Upper lobe of right lung (tissue), 1 donor: Measurements from ENCODE around the gene FEM1B. TPM values are rescaled to one million over a fixed set of nuclear protein-coding genes. Genes with fewer than 3 reads are reported as not detected.

Source experiments
- ATAC-seq: fragments of 200-7000 bp; cut with Tn5 transposase; one replicate; pipeline ENCODE4 v1.9.1; 2020; ENCODE audit warnings: mild to moderate bottlenecking, moderate library complexity
- DNase-seq: peaks from one replicate; pipeline ENCODE4 v3.0.0-alpha.2; 2020
- H3K27ac ChIP-seq: fragments of 200-600 bp; one replicate; pipeline ENCODE4 v1.8.0; 2022
- H3K27me3 ChIP-seq: fragments of 200-600 bp; one replicate; pipeline ENCODE4 v1.8.0; 2022; ENCODE audit warnings: mild to moderate bottlenecking
- H3K36me3 ChIP-seq: fragments of 200-600 bp; one replicate; pipeline ENCODE4 v1.8.0; 2022
- H3K4me1 ChIP-seq: fragments of 200-600 bp; one replicate; pipeline ENCODE4 v1.8.0; 2022
- H3K4me3 ChIP-seq: fragments of 200-600 bp; one replicate; pipeline ENCODE4 v1.8.0; 2022; ENCODE audit warnings: mild to moderate bottlenecking
- H3K9me3 ChIP-seq: fragments of 200-600 bp; one replicate; pipeline ENCODE4 v1.8.0; 2022
- intact Hi-C: fragments of 100-400 bp; cut with DNase I; formaldehyde crosslinking; loops from one replicate; pipeline ENCODE4 v1.11.0; 2022
- total RNA-seq: library from RNA; stranded (reverse); fragmentation: NEBNext Ultra II Directional; extraction: Animal tissue kit (Norgen Biotek cat#: 25700); gene quantifications from one replicate; pipeline ENCODE4 v1.2.1, GENCODE V29; 2021
- TF ChIP-seq, protein P1 (sequence below): fragments of 200-600 bp; IDR thresholded peaks from one replicate; pipeline ENCODE4 v1.8.0; 2022; ENCODE audit warnings: antibody characterized with exemption
- donor health status: DM: no; HTN: yes; CAD: no; lungs with severe emphysema.

The FEM1B gene
- total RNA-seq, 1 donor from 2014 or later, result 42.3 TPM

DNA sequence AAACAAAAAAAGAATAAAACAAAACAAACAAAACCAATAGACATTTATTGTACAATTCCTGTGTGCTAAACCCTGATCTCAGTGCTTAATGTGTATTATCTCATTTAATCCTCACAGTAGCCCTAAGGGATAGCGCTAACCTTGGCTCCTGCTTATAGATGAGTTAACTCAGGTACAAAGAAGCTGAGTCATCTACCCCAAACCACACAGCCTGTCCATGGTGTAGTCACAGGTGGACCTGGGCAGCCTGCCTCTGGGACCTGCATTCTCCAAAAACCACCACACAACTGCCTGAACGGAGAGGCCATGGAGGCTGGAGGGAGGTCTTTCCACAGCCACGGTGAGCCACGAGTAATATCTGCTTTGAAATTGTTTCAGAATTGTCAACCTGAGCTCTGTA, 42.5 kb upstream of the FEM1B start:
- H3K4me3 ChIP-seq, result no peak overlapping the region
- intact Hi-C loops, result no loop called here
- H3K9me3 ChIP-seq, result no peaks in the 10 kb centered on the region
- no peaks in the 10 kb centered on the region for H3K36me3 ChIP-seq
- no peak for ATAC-seq
- H3K27ac ChIP-seq, result no peak overlapping the region
- H3K4me1 ChIP-seq, result peaks cover 5% of the 10 kb centered on the region
- no peaks in the 10 kb centered on the region for H3K27me3 ChIP-seq
- TF ChIP-seq, protein P1, sequence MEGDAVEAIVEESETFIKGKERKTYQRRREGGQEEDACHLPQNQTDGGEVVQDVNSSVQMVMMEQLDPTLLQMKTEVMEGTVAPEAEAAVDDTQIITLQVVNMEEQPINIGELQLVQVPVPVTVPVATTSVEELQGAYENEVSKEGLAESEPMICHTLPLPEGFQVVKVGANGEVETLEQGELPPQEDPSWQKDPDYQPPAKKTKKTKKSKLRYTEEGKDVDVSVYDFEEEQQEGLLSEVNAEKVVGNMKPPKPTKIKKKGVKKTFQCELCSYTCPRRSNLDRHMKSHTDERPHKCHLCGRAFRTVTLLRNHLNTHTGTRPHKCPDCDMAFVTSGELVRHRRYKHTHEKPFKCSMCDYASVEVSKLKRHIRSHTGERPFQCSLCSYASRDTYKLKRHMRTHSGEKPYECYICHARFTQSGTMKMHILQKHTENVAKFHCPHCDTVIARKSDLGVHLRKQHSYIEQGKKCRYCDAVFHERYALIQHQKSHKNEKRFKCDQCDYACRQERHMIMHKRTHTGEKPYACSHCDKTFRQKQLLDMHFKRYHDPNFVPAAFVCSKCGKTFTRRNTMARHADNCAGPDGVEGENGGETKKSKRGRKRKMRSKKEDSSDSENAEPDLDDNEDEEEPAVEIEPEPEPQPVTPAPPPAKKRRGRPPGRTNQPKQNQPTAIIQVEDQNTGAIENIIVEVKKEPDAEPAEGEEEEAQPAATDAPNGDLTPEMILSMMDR, result no peak
- no peak for DNase-seq

DNA sequence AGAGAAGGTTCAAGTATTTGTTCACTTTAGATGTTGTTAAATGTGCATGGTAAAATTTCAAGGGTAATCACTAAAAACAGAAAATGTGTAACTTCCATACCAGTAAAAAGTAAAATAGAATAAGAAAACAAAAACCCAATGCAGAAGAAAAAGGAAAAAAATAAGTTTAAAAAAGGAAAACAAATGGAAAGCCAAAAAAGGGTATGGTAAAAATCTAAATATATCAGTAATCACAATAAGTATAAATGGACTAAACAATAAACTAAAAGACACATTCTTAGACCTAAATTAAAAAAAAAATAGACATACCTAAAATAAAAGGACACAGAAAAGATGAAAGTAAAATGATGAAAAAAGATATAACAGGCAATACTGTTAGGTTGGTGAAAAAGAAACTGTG, 38.5 kb upstream of the FEM1B start:
- H3K9me3 ChIP-seq, result no peaks in the 10 kb centered on the region

DNA sequence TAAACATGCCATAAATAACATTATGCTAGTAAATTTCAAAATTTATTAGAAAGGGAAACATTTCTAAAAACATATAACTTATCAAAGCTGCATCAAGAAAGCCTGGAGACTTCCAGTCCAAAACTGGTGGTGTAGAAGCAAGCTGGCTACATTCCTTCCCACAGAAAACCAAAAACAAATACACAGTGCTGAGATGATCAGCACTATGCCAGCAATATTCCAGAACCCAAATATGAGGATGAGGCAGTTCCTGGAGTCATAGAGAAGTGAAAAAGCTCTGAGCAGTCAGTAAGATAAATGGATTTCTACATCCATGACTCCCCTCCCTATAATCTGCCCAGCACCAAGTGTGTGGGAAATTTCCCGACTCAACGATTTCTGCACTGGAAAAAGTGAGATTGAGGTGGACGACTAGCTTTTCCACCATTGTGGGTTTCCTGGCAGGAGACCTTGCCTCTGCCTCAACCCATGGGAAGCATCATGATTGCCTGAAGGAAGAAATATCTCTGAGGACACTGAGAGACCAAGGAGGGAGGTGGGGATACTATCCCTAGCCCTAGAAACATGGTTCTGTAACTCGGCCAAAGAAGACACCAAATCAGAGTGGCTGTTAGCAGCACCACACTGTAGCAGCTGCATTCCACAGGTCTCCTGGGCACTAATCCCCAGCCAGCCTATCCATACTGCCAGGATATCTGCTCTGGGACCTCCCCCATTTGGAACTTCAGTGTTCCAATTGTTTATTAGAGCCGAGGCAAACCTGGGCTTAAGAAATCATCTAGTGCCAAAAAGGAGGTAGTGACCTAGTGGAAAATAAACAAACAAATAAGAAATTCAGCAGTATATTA, 36.2 kb upstream of the FEM1B start:
- Histone ChIP-seq H3K27me3 (no peaks in the 10 kb centered on the region), H3K4me1 (no peaks in the 10 kb centered on the region), H3K36me3 (no peaks in the 10 kb centered on the region), H3K9me3 (no peaks in the 10 kb centered on the region), H3K27ac (no peak overlapping the region), H3K4me3 (no peak overlapping the region)
- DNase-seq (no peak), ATAC-seq (no peak)
- intact Hi-C loops, result no loop called here
- TF ChIP-seq, protein P1, result no peak

More for the DNA sequence above, 38.5 kb upstream of the FEM1B start:
- no peaks in the 10 kb centered on the region for H3K36me3 ChIP-seq
- no peaks in the 10 kb centered on the region for H3K4me1 ChIP-seq
- no peaks in the 10 kb centered on the region for H3K27me3 ChIP-seq
- DNase-seq (no peak), ATAC-seq (no peak)
- intact Hi-C loops, result no loop called here
- H3K27ac ChIP-seq, result no peak overlapping the region
- no peak overlapping the region for H3K4me3 ChIP-seq
- TF ChIP-seq, protein P1, result no peak

DNA sequence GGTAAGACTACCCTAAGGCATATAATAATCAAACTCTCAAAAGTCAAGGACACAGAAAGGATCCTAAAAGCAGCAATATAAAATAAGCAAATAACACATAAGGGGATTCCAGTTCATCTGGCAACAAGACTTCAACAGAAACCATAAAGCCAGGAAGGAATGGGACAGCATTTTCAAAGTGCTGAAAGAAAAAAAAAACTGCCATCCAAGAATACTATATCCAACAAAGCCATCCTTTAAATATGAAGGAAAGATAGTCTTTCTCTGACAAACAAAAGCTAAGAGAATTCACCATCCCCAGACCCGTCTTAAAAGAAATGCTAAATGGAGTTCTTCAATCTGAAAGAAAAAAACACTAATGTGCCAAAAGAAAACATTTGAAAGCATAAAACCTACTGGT, 33.3 kb upstream of the FEM1B start:
- DNase-seq (no peak), ATAC-seq (no peak)
- intact Hi-C loops, result no loop called here
- Histone ChIP-seq H3K9me3 (no peaks in the 10 kb centered on the region), H3K27me3 (no peaks in the 10 kb centered on the region), H3K27ac (no peak overlapping the region), H3K4me3 (no peak overlapping the region), H3K4me1 (no peaks in the 10 kb centered on the region), H3K36me3 (no peaks in the 10 kb centered on the region)
- TF ChIP-seq, protein P1, result no peak

DNA sequence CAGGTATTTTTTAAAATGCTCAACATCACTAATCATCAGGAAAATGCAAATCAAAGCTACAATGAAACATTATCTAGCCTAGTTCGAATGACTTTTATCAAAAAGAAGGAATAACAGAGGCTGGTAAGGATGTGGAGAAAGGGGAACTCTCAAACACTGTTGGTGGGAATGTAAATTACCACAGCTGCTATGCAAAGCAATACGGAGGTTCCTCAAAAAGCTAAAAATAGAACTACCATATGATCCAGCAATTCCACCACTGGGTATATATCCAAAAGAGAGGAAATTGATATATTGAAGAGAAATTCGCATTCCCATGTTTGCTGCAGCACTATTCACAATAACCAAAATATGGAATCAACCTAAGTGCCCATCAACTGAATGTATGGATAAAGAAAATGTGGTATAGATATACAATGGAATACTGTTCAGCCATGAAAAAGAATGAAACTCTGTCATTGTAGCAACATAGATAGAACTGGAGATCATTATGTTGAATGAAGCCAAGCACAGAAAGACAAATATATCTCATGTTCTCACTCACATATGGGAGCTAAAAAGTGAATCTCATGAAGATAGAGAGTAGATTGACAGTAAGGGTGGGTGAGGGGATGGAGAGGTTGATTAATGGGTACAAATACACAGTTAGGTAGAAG, 28.4 kb upstream of the FEM1B start:
- no peaks in the 10 kb centered on the region for H3K36me3 ChIP-seq
- no peaks in the 10 kb centered on the region for H3K9me3 ChIP-seq
- intact Hi-C loops, result no loop called here
- no peak overlapping the region for H3K27ac ChIP-seq
- no peak overlapping the region for H3K4me3 ChIP-seq
- H3K27me3 ChIP-seq, result no peaks in the 10 kb centered on the region
- TF ChIP-seq, protein P1, result no peak
- DNase-seq (no peak), ATAC-seq (peak; percentile 79)
- H3K4me1 ChIP-seq, result no peaks in the 10 kb centered on the region
